ENCODE data around the gene ZNF428. TPM values are rescaled to one million over a fixed set of nuclear protein-coding genes. Genes with fewer than 3 reads are reported as not detected.
"Not testable (repeated sequence)": the region's sequence is repeated elsewhere in the genome, so short reads cannot be mapped to it uniquely, and the experiment has no call there.

The ZNF428 gene
- total RNA-seq, 2 experiments from 2014 or later, result 9.0 to 10.1 TPM

DNA sequence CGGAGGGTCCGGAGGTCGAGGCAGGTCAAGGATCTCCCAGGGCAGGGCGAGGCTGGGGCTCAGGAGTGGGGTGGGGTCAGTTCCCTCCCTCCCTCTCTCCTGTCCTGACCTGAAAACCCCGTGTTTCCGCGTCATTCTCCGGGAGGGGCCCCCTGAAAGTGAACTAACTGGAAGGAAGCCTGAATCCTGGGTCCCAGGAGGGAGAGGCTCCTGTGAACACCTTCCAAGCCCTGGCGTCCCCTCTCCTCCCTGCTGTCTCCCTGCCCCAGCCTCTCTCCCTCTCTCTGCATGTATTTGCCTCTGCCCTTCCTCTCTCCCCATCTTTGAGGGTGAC, 21.0 kb upstream of the ZNF428 start:
- no peak overlapping the region for H3K27ac Mint-ChIP-seq
- ATAC-seq, result no peak
- no peaks in the 10 kb centered on the region for H3K9me3 Mint-ChIP-seq (ENCODE audit: low read depth)
- H3K36me3 Mint-ChIP-seq (ENCODE audit: low read depth), result no peaks in the 10 kb centered on the region
- intact Hi-C loops (cut with DNase I, micrococcal nuclease), result loop anchor here in 1 of 2 experiments (5.0 kb wide), 1 partner anchor 193 kb away; no protein-coding TSS in a partner anchor
- peaks cover 26% of the 10 kb centered on the region for H3K27me3 Mint-ChIP-seq
- ChIA-PET CTCF (no interaction called here), POLR2A (no interaction called here)
- H3K4me1 Mint-ChIP-seq, result peaks cover 14% of the 10 kb centered on the region
- peak overlapping the region; percentile 65 for H3K4me3 Mint-ChIP-seq
- DNase-seq, result no peak

DNA sequence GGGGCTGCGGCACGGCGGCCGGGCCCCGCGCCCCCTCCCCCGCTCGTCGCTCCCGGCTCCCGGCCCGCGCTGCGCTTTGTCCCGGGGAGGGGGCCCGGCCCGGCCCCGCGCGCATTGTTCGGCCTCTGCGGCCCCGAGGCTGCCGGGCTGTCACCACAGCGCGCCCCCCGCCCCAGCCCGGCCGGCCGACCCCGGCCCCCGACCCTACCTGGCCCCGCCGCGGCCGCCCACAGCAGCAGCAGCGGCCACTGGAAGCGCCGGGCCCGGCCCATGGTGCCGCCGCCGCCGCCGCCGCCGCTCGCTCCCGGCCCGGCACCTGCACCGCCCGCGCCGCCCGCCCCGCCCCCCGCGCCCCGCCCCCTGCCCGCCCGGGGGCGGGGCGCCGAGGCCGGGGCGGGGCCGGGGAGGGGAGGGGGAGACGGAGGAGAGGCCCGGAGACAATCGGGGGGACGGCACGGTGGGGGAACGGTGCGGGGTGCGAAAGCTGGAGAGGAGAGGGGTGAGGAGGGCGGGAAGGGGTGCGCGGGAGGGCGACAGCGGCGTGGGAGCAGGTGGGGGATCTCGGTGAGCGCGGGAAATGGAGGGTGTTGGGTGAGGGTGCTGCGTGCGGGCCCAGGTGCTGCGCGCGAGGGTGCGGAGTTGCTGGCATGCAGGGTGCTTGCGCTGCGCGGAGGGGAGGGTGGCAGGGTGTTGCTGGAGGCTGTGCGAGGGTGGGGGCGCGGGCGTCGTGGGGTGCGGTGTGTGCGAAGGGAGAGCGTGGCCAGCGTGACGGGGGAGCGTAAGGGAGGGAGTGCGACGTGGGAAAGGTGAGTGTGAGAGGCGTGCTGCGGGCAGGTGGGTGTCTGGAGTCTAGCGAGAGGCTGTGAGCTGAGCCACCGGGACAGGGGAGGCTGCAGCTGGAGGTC, 20.3 kb upstream of the ZNF428 start, which contains the start of gene CADM4:
Gene CADM4, minus strand, starts transcription at position 332 of the 905 bp plus-strand sequence. Its CDS starts 60 bp downstream, at position 272.
- Mint-ChIP-seq H3K27me3 (peaks cover 26% of the 10 kb centered on the region), H3K9me3 (ENCODE audit: low read depth) (no peaks in the 10 kb centered on the region), H3K4me1 (peaks cover 14% of the 10 kb centered on the region), H3K4me3 (peak within 1 kb of the TSS; percentile 65), H3K27ac (no peak within 1 kb of the TSS), H3K36me3 (ENCODE audit: low read depth) (no peaks in the 10 kb centered on the region)
- DNase-seq, result peak; percentile 65
- ChIA-PET CTCF (no interaction called here), POLR2A (no interaction called here)
- ATAC-seq, result peak; percentile 81
- intact Hi-C loops (cut with DNase I, micrococcal nuclease), result loop anchor here (1.0 to 5.0 kb wide), 5 partner anchors 15 to 192 kb away; no protein-coding TSS in a partner anchor

DNA sequence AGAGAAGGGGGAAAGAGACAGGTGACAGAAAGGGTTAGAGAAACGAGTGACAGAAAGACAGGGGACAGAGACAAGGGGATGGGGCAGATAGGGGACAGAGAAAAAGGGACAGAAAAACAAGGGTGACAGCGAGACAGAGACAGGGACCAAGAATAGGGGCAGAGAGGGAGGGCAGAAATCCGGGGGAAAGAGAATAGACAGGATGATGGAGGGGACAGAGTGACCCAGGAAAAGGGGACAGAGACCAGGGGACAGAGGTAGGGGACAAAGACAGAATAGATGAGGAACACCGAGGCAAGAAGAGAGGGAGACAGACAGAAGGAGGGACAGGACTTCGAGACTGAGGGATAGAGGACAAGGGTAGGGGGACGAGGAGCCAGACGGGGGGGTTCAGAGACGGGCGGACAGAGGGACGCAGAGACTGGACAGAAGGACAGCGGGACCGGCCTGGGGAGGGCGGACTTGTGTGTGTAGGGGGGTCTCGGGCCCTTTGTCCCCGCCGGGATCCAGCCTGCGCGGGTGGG, 19.6 kb upstream of the ZNF428 start:
- ChIA-PET CTCF (no interaction called here), POLR2A (no interaction called here)
- DNase-seq, result no peak
- intact Hi-C loops (cut with DNase I, micrococcal nuclease), result loop anchor here (1.0 to 2.0 kb wide), 4 partner anchors 14 to 29 kb away; no protein-coding TSS in a partner anchor
- ATAC-seq, result no peak
- Mint-ChIP-seq H3K27me3 (peaks cover 26% of the 10 kb centered on the region), H3K36me3 (ENCODE audit: low read depth) (no peaks in the 10 kb centered on the region), H3K4me1 (peaks cover 14% of the 10 kb centered on the region), H3K9me3 (ENCODE audit: low read depth) (no peaks in the 10 kb centered on the region), H3K4me3 (peak overlapping the region; percentile 62), H3K27ac (no peak overlapping the region)

DNA sequence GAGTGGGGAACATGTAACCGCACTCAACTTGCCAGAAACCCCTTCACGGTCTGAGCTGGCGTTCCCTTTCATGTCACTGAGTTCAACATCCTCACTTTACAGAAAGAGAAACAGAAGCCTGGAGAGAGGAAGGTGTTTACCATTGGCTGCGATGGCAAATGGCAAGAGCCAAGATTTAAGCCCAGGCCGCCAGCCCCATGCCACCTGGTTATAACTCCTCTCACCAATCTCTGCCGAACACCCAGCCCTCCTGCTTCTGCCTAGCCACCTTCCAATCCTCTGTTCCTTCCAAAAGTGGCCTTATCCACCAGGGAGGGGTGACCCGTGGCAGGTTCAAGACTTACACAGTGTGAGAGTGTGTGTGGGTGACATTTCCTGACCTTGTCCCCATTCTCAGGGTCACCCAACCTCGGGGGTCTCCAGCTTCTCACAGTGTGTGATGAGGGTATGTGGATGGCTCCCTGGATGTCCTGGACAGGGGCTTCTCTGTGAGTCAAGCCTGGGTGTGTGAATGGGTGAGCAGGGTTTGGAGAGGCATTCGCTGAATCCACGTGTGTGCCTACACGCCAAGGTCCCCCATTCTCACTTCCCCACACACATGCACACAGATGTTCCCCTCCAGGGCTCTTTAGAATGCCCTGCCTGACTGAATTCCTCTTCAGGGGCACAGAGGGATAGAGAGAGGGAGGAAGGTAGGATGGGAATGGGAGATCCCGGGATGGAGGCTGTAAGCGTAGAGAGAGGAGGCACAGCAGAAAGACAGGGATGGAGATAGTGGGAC, 19.0 kb upstream of the ZNF428 start:
- Mint-ChIP-seq H3K36me3 (ENCODE audit: low read depth) (no peaks in the 10 kb centered on the region), H3K4me3 (peak overlapping the region; percentile 62), H3K27ac (no peak overlapping the region), H3K9me3 (ENCODE audit: low read depth) (no peaks in the 10 kb centered on the region), H3K27me3 (peaks cover 26% of the 10 kb centered on the region), H3K4me1 (peaks cover 14% of the 10 kb centered on the region)
- no peak for ATAC-seq
- intact Hi-C loops (cut with DNase I, micrococcal nuclease), result loop anchor here in 1 of 2 experiments (2.0 kb wide), 1 partner anchor 14 kb away; no protein-coding TSS in a partner anchor
- POLR2A ChIA-PET, result no interaction called here
- no peak for DNase-seq
- CTCF ChIA-PET, result interaction anchor here (1.4 kb wide), 1 partner anchor 13 kb away, joined by 5 read pairs; no protein-coding TSS in a partner anchor

DNA sequence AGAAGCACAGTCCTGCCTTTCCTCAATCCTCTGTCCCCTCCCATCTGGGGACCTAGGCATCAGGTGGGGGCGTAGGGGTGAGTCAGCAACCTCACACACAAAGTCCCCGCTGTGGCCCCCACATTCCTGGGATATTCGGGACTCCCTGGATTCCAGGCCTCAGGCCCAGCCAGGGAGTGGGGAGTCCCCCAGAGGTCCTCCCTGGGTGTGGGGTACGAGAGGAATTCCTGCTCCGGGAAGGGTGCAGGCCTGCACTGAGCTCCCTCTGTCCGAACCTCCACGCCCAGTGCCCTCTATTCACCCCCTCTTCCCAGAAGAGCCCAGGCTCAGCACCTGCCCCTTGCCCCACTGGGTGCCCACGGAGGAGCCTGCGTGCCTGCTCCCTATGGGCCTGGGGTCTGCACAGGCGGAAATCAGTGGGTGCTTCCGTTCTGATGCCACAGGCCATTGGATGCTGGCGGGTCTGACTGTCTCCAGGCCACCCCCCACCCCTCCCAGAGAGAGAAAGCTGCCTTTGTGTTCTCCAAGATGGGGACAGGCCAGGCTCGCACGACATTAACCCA, 16.8 kb upstream of the ZNF428 start:
- POLR2A ChIA-PET, result no interaction called here
- H3K4me1 Mint-ChIP-seq, result peaks cover 14% of the 10 kb centered on the region
- ATAC-seq (no peak), DNase-seq (no peak)
- H3K27me3 Mint-ChIP-seq, result peaks cover 24% of the 10 kb centered on the region
- CTCF ChIA-PET, result interaction anchor here (0.5 to 0.6 kb wide), 2 partner anchors 64 to 349 kb away, joined by 3 read pairs; no protein-coding TSS in a partner anchor
- no peak overlapping the region for H3K4me3 Mint-ChIP-seq
- H3K36me3 Mint-ChIP-seq (ENCODE audit: low read depth), result no peaks in the 10 kb centered on the region
- intact Hi-C loops (cut with DNase I, micrococcal nuclease), result no loop called here
- no peak overlapping the region for H3K27ac Mint-ChIP-seq
- H3K9me3 Mint-ChIP-seq (ENCODE audit: low read depth), result no peaks in the 10 kb centered on the region

DNA sequence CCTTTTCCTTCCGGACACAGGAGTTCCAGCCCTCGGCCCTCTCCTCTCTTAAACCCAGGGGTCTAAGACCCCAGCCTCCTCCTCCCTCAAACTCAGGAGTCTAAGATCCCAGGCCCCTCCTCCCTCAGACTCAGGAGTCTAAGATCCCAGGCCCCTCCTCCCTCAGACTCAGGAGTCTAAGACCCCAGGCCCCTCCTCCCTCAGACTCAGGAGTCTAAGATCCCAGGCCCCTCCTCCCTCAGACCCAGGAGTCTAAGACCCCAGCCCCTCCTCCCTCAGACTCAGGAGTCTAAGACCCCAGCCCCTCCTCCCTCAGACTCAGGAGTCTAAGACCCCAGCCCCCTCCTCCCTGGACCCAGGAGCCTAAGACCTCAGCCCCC, 16.1 kb upstream of the ZNF428 start:
- H3K4me3 Mint-ChIP-seq; H3K9me3 Mint-ChIP-seq (ENCODE audit: low read depth); intact Hi-C loops (cut with DNase I, micrococcal nuclease); DNase-seq; H3K27ac Mint-ChIP-seq; H3K36me3 Mint-ChIP-seq (ENCODE audit: low read depth); ATAC-seq; POLR2A ChIA-PET: not testable (repeated sequence)
- CTCF ChIA-PET, result interaction anchor here (0.6 kb wide), 1 partner anchor 63 kb away, joined by 3 read pairs; no protein-coding TSS in a partner anchor
- peaks cover 12% of the 10 kb centered on the region for H3K4me1 Mint-ChIP-seq
- H3K27me3 Mint-ChIP-seq, result peaks cover 21% of the 10 kb centered on the region

DNA sequence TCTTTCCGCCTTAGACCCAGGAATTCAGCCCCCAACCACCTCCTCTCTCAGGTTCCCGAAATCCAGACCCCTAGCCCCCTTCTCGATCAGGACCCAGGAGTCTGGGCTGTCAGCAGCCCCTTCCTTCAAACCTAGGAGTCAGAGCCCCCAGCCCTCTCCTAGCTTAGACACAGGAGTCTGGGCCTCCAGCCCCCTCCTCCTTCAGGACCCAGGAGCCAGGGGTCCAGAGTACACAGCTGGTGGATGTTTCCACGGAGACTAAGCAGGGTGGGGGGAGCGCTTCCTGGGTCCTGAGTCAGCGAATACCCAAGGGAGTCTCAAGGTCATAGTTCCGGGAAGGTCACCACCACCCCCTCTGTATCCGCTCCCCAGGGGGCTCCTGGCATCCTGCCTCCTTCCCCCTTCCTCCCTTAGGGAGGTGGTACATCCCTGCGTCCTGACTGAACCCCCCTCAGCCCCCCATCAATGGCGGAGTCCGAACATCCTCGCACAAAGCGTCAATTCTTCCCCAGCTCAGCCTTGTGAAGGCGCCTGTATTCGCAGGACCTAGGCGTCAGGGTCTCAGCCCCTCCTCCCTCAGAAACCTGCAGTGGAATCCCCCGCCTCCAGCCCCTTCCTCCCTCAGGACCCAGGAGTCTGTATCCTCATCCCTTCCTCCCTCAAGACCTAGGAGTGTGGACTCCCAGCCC, 15.6 kb upstream of the ZNF428 start:
- Mint-ChIP-seq H3K4me3 (no peak overlapping the region), H3K4me1 (peaks cover 7% of the 10 kb centered on the region), H3K36me3 (ENCODE audit: low read depth) (no peaks in the 10 kb centered on the region), H3K27me3 (peaks cover 16% of the 10 kb centered on the region), H3K9me3 (ENCODE audit: low read depth) (no peaks in the 10 kb centered on the region), H3K27ac (no peak overlapping the region)
- ATAC-seq, result no peak
- intact Hi-C loops (cut with DNase I, micrococcal nuclease), result no loop called here
- CTCF ChIA-PET, result no interaction called here
- DNase-seq, result no peak
- POLR2A ChIA-PET, result no interaction called here

DNA sequence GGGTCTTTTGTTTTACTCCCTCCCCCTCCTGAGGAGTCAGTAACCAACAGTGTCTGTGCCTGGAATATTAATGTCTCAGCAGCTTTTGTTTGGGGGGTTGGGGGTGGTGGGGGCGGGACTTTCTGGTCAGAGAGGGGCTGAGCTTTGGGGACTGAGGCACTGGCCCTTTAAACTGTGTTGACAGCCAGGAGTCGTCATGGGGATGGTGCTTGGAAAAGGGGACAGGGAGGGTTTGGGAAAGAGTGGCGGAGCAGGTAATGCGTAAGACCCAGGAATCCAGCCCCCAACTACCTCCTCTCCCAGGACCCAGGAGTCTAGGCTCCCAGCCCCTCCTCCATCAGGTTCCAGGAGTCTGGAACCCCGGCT, 15.1 kb upstream of the ZNF428 start:
- no peak overlapping the region for H3K27ac Mint-ChIP-seq

DNA sequence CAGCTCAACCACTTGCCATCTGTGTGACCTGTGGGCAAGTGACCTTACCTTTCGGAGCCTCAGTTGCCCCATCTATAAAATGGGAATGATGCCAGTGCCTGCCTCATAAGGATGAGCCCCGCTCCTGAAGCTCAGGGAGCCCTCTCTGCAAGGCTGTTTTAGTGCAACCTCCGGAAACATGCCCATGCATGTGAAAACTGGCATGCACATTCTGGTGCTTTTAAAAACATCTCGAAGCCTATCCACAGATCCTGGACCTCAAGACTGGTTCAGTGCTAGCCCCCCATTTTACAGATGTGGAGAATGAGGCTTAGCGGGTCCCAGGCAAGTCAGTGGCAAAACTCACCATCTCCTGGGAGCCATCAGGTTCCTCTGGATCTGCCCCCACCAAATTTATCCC, 14.6 kb upstream of the ZNF428 start:
- ATAC-seq, result no peak
- H3K27me3 Mint-ChIP-seq, result peaks cover 14% of the 10 kb centered on the region
- ChIA-PET CTCF (no interaction called here), POLR2A (no interaction called here)
- intact Hi-C loops (cut with DNase I, micrococcal nuclease), result no loop called here
- no peak overlapping the region for H3K4me3 Mint-ChIP-seq
- DNase-seq, result no peak
- H3K36me3 Mint-ChIP-seq (ENCODE audit: low read depth), result no peaks in the 10 kb centered on the region
- no peak overlapping the region for H3K27ac Mint-ChIP-seq
- H3K9me3 Mint-ChIP-seq (ENCODE audit: low read depth), result no peaks in the 10 kb centered on the region
- H3K4me1 Mint-ChIP-seq, result peaks cover 4% of the 10 kb centered on the region

More for the DNA sequence above, 15.1 kb upstream of the ZNF428 start:
- ATAC-seq (no peak), DNase-seq (no peak)
- Mint-ChIP-seq H3K4me1 (peaks cover 6% of the 10 kb centered on the region), H3K36me3 (ENCODE audit: low read depth) (no peaks in the 10 kb centered on the region), H3K27me3 (peaks cover 15% of the 10 kb centered on the region), H3K9me3 (ENCODE audit: low read depth) (no peaks in the 10 kb centered on the region), H3K4me3 (no peak overlapping the region)
- intact Hi-C loops (cut with DNase I, micrococcal nuclease), result no loop called here
- CTCF ChIA-PET, result no interaction called here
- POLR2A ChIA-PET, result no interaction called here

DNA sequence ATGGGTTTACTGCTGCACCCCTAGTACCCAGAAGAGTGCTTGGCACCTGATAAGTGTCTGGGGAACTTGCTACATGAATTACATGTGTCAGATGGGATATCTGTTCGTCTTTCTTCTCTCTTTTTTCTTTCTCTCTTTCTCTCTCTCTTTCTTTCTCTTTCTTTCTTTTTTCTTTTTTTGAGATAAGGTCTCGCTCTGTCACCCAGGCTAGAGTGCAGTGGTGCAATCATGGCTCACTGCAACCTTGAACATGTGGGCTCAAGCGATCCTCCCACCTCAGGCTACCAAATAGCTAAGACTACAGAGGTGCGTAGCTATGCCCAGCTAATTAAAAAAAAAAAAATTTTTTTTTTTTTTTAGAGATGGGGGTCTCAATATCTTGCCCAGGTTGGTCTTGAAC, 14.1 kb upstream of the ZNF428 start:
- CTCF ChIA-PET, result no interaction called here

DNA sequence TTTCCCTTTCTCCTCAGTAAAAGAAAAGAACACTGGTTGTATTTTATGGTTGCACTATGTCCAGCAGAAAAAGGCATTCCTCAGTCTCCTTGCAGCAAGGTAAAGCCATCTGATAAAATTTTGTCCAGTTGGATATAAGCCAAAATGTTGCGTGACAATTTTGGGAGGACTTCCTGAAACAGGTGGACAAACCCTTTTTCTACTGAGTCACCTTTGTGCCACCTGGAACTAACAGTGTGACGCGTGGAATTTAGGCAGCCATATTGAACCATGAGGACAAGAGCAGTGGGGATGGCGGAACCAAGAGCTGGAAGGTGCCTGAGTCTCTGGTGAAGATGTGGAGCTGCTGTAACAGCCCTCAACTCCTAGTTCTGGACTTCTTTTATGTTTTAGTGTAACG, 12.1 kb upstream of the ZNF428 start:
- H3K4me3 Mint-ChIP-seq, result no peak overlapping the region
- DNase-seq, result no peak
- H3K9me3 Mint-ChIP-seq (ENCODE audit: low read depth), result no peaks in the 10 kb centered on the region
- CTCF ChIA-PET, result no interaction called here
- POLR2A ChIA-PET, result no interaction called here
- H3K36me3 Mint-ChIP-seq (ENCODE audit: low read depth), result no peaks in the 10 kb centered on the region
- H3K27ac Mint-ChIP-seq, result no peak overlapping the region
- no peaks in the 10 kb centered on the region for H3K4me1 Mint-ChIP-seq
- intact Hi-C loops (cut with DNase I, micrococcal nuclease), result no loop called here
- H3K27me3 Mint-ChIP-seq, result peaks cover 5% of the 10 kb centered on the region
- ATAC-seq, result no peak

More for the DNA sequence above, 14.1 kb upstream of the ZNF428 start:
- POLR2A ChIA-PET, result no interaction called here
- intact Hi-C loops (cut with DNase I, micrococcal nuclease), result no loop called here
- DNase-seq (no peak), ATAC-seq (no peak)
- Mint-ChIP-seq H3K27ac (no peak overlapping the region), H3K27me3 (peaks cover 8% of the 10 kb centered on the region), H3K4me1 (no peaks in the 10 kb centered on the region), H3K4me3 (no peak overlapping the region), H3K36me3 (ENCODE audit: low read depth) (no peaks in the 10 kb centered on the region), H3K9me3 (ENCODE audit: low read depth) (no peaks in the 10 kb centered on the region)
